ENCODE data around the gene CHRNA10.

GRCh38 chr11:3700410-3700809, 29.2 kb upstream of the CHRNA10 start:
- TF ChIP-seq EZH2 (IDR thresholded peaks at IDR 0.05; ENCODE audit: borderline replicate concordance, low read depth, low read length, poor library complexity, severe bottlenecking): no peak
- TF ChIP-seq CTCF (conservative IDR thresholded peaks at IDR 0.05; ENCODE audit: low read depth, low read length): no peak
